ENCODE results near the gene ENTPD2. TPM values are rescaled to one million over a fixed set of nuclear protein-coding genes. Genes with fewer than 3 reads are reported as not detected.

Gene ENTPD2
- total RNA-seq, 1 experiment from 2014 or later, result not detected

- DNase-seq (ENCODE audit: low read depth), result no peak
These were observed 34.9 kb downstream of the ENTPD2 start for GRCh38 chr9:137018761-137019559.

GRCh38 chr9:137017791-137018497 is 35.9 kb downstream of the ENTPD2 start:
- no peak for DNase-seq (ENCODE audit: low read depth)

GRCh38 chr9:137017071-137017470 is 36.8 kb downstream of the ENTPD2 start:
- no peak for DNase-seq (ENCODE audit: low read depth)

- DNase-seq (ENCODE audit: low read depth), result no peak
These were observed 37.4 kb downstream of the ENTPD2 start for GRCh38 chr9:137016436-137016835.

- DNase-seq (ENCODE audit: low read depth), result no peak
These were observed 37.9 kb downstream of the ENTPD2 start for GRCh38 chr9:137015976-137016375.

GRCh38 chr9:137015540-137015930 is 38.3 kb downstream of the ENTPD2 start:
- no peak for DNase-seq (ENCODE audit: low read depth)

- no peak for DNase-seq (ENCODE audit: low read depth)
These were observed 38.9 kb downstream of the ENTPD2 start for GRCh38 chr9:137014776-137015539.

GRCh38 chr9:137014166-137014565 is 39.7 kb downstream of the ENTPD2 start:
- no peak for DNase-seq (ENCODE audit: low read depth)

- no peak for DNase-seq (ENCODE audit: low read depth)
These were observed 40.3 kb downstream of the ENTPD2 start for GRCh38 chr9:137013571-137013940.

GRCh38 chr9:137012694-137013570 is 40.9 kb downstream of the ENTPD2 start:
- DNase-seq (ENCODE audit: low read depth), result no peak

- no peak for DNase-seq (ENCODE audit: low read depth)
These were observed 41.8 kb downstream of the ENTPD2 start for GRCh38 chr9:137011907-137012675.

GRCh38 chr9:137011156-137011555 is 42.7 kb downstream of the ENTPD2 start:
- DNase-seq (ENCODE audit: low read depth), result no peak

- DNase-seq (ENCODE audit: low read depth), result no peak
These were observed 43.7 kb downstream of the ENTPD2 start for GRCh38 chr9:137009938-137010732.

GRCh38 chr9:137009217-137009616 is 44.6 kb downstream of the ENTPD2 start:
- no peak for DNase-seq (ENCODE audit: low read depth)

- DNase-seq (ENCODE audit: low read depth), result no peak
These were observed 45.5 kb downstream of the ENTPD2 start for GRCh38 chr9:137008312-137008711.

GRCh38 chr9:137007816-137008270 is 46.0 kb downstream of the ENTPD2 start:
- DNase-seq (ENCODE audit: low read depth), result no peak

- DNase-seq (ENCODE audit: low read depth), result no peak
These were observed 46.6 kb downstream of the ENTPD2 start for GRCh38 chr9:137007108-137007815.

GRCh38 chr9:137006116-137007003 is 47.5 kb downstream of the ENTPD2 start:
- no peak for DNase-seq (ENCODE audit: low read depth)

All from HT1080 (cell line).